ENCODE measurements around the gene ENTREP1.

DNA sequence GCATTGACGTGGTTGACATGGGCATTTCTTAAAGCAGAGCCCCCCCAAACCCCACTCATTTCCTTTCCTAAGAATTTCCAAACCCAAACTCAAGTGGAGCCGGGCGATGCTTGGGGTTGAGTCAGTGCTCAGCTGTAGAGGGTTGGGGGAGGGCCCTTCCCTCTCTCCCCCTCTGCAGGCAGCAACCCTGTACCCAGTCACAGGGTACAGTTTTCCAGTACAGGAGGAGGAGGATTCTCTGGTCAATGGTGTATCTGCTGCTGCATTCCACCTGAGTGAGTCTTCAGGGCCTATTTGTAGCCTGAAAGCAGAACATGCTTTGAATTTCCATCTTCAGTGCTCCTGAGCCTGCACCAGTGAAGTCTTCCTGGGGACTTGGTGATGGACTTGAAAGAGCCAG is 55.8 kb downstream of the ENTREP1 start:
- TF ChIP-seq, protein P1, sequence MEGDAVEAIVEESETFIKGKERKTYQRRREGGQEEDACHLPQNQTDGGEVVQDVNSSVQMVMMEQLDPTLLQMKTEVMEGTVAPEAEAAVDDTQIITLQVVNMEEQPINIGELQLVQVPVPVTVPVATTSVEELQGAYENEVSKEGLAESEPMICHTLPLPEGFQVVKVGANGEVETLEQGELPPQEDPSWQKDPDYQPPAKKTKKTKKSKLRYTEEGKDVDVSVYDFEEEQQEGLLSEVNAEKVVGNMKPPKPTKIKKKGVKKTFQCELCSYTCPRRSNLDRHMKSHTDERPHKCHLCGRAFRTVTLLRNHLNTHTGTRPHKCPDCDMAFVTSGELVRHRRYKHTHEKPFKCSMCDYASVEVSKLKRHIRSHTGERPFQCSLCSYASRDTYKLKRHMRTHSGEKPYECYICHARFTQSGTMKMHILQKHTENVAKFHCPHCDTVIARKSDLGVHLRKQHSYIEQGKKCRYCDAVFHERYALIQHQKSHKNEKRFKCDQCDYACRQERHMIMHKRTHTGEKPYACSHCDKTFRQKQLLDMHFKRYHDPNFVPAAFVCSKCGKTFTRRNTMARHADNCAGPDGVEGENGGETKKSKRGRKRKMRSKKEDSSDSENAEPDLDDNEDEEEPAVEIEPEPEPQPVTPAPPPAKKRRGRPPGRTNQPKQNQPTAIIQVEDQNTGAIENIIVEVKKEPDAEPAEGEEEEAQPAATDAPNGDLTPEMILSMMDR (IDR thresholded peaks at IDR 0.05), result no peak
- no peak for TF ChIP-seq POLR2A (IDR thresholded peaks at IDR 0.05)
